Astrocyte (in vitro differentiated cells and primary cell): ENCODE measurements around the gene MYL6B. TPM values are rescaled to one million over a fixed set of nuclear protein-coding genes. Genes with fewer than 3 reads are reported as not detected.

ENCODE experiments used
- DNase-seq: peaks from one replicate; pipeline ENCODE4 v3.0.0-alpha.2; 2010; ENCODE audit warnings: low read depth
- FAIRE-seq: peaks from 2 replicates; lab custom pipeline; 2011; peaks lifted over from hg19 to GRCh38; lab: Jason Lieb, UNC
- H2AFZ ChIP-seq: 2 replicates; pipeline ENCODE4 v1.6.0; 2012; ENCODE audit warnings: low read depth, low read length, inconsistent platforms
- H3K27ac ChIP-seq: 2 replicates; pipeline ENCODE4 v1.5.1; 2011; ENCODE audit warnings: low read depth, low read length, inconsistent platforms
- H3K27me3 ChIP-seq: 2 replicates; pipeline ENCODE4 v1.6.0; 2011; ENCODE audit warnings: low read length, inconsistent platforms; ENCODE audit not compliant: insufficient read depth
- H3K36me3 ChIP-seq: 2 replicates; pipeline ENCODE4 v1.5.1; 2011; ENCODE audit warnings: low read length, inconsistent platforms; ENCODE audit not compliant: insufficient read depth
- H3K4me1 ChIP-seq: 2 replicates; pipeline ENCODE4 v1.5.1; 2011; ENCODE audit warnings: low read length, inconsistent platforms; ENCODE audit not compliant: insufficient read depth
- H3K4me2 ChIP-seq: 2 replicates; pipeline ENCODE4 v1.6.0; 2012; ENCODE audit warnings: low read length, inconsistent platforms
- H3K4me3 ChIP-seq: 2 replicates; pipeline ENCODE4 v1.5.1; 2011; ENCODE audit warnings: low read depth, mild to moderate bottlenecking, low read length, inconsistent platforms; ENCODE audit not compliant: insufficient read depth
- H3K79me2 ChIP-seq: 2 replicates; pipeline ENCODE4 v1.6.0; 2012; ENCODE audit warnings: mild to moderate bottlenecking, low read length, inconsistent platforms; ENCODE audit not compliant: insufficient read depth
- H3K9ac ChIP-seq: 2 replicates; pipeline ENCODE4 v1.6.0; 2012; ENCODE audit warnings: mild to moderate bottlenecking, low read length, inconsistent platforms
- H3K9me3 ChIP-seq: 2 replicates; pipeline ENCODE4 v1.5.1; 2012; ENCODE audit warnings: low read depth, mild to moderate bottlenecking, low read length, inconsistent platforms; ENCODE audit not compliant: insufficient read depth
- H4K20me1 ChIP-seq: 2 replicates; pipeline ENCODE4 v1.6.0; 2012; ENCODE audit warnings: low read length, inconsistent platforms; ENCODE audit not compliant: insufficient read depth
- H3K27ac Mint-ChIP-seq: one replicate; pipeline ENCODE4 v1.8.0; 2021; ENCODE audit warnings: mild to moderate bottlenecking, mixed read lengths; ENCODE audit not compliant: unreplicated experiment
- H3K27me3 Mint-ChIP-seq: one replicate; pipeline ENCODE4 v1.8.0; 2021; ENCODE audit warnings: low read depth, mixed read lengths; ENCODE audit not compliant: unreplicated experiment
- H3K36me3 Mint-ChIP-seq: one replicate; pipeline ENCODE4 v1.8.0; 2021; ENCODE audit warnings: low read depth, mixed read lengths; ENCODE audit not compliant: unreplicated experiment
- H3K4me1 Mint-ChIP-seq: one replicate; pipeline ENCODE4 v1.8.0; 2021; ENCODE audit warnings: low read depth, mixed read lengths; ENCODE audit not compliant: unreplicated experiment
- H3K4me3 Mint-ChIP-seq: one replicate; pipeline ENCODE4 v1.8.0; 2021; ENCODE audit warnings: mild to moderate bottlenecking, moderate library complexity, mixed read lengths; ENCODE audit not compliant: unreplicated experiment
- H3K9me3 Mint-ChIP-seq: one replicate; pipeline ENCODE4 v1.8.0; 2021; ENCODE audit warnings: mild to moderate bottlenecking, mixed read lengths; ENCODE audit not compliant: unreplicated experiment
- CTCF ChIP-seq: IDR thresholded peaks from 2 replicates; pipeline ENCODE4 v1.5.1; 2011; ENCODE audit warnings: low read depth, mild to moderate bottlenecking, inconsistent platforms, low read length, moderate library complexity; ENCODE audit not compliant: insufficient read depth
- EZH2 ChIP-seq: IDR thresholded peaks from 2 replicates; pipeline ENCODE4 v1.6.1; 2012; ENCODE audit warnings: mild to moderate bottlenecking, low read length, inconsistent platforms; ENCODE audit not compliant: insufficient read depth
- total RNA-seq: library from RNA; stranded (reverse); gene quantifications from 2 replicates; pipeline ENCODE4 v1.2.1, GENCODE V29; 2021

MYL6B gene
- total RNA-seq, 1 donor from 2014 or later = 118 TPM

DNA sequence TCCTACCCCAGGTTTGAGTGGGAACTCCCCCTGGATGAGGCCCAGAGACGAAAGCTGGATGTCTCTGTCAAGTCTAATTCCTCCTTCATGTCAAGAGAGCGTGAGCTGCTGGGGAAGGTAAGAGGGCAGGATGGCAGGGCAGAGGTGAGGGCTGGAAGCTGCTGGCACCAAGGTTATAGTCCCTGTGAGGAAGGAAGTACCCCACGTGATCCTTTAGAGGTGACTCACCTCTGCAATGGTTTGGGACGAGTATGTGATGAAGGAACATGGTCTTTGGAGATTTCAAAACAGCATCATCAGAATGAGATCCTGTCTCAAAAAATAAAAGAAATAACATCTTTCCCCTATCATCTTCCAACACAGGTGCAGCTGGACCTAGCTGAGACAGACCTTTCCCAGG lies 9.2 kb upstream of the MYL6B start:
- H3K36me3 Mint-ChIP-seq = peaks cover 48% of the 10 kb centered on the region
- peaks cover 47% of the 10 kb centered on the region for H3K36me3 ChIP-seq

DNA sequence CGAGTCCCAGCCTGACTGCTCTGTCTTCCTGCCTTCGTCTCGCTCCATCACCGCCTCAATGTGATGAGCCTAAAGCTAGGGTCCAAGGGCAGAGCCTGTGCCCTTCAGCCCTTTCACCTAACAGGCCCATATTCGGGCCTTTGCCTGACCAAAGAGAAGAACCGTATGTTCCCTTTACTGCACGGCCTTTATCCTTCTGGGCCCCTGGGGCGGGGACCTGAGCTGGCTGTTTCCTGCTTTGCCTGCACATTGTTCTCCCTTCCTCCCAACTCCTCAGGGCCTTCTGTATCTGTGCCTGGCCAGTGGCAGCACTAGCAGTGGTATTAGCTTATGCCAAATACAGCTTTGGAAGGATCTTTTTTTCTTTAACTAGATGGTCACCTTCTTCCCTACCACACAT lies 8.5 kb upstream of the MYL6B start:
- Histone ChIP-seq H3K4me2 (no peak overlapping the region), H3K9me3 (no peaks in the 10 kb centered on the region), H3K27me3 (no peaks in the 10 kb centered on the region), H3K79me2 (no peaks in the 10 kb centered on the region), H3K4me1 (no peaks in the 10 kb centered on the region), H3K4me3 (no peak overlapping the region), H3K9ac (no peak overlapping the region), H2AFZ (no peak overlapping the region), H3K27ac (no peak overlapping the region), H4K20me1 (no peaks in the 10 kb centered on the region), H3K36me3 (peaks cover 43% of the 10 kb centered on the region)
- Mint-ChIP-seq H3K4me3 (peak overlapping the region; percentile 50), H3K27ac (no peak overlapping the region), H3K4me1 (peaks cover 5% of the 10 kb centered on the region), H3K36me3 (peaks cover 41% of the 10 kb centered on the region), H3K9me3 (peaks cover 4% of the 10 kb centered on the region), H3K27me3 (no peaks in the 10 kb centered on the region)
- DNase-seq (no peak), FAIRE-seq (no peak)
- TF ChIP-seq CTCF (no peak), EZH2 (no peak)

More for the DNA sequence above, 9.2 kb upstream of the MYL6B start:
- Histone ChIP-seq H3K27ac (no peak overlapping the region), H2AFZ (no peak overlapping the region), H3K9me3 (no peaks in the 10 kb centered on the region), H3K27me3 (no peaks in the 10 kb centered on the region), H4K20me1 (no peaks in the 10 kb centered on the region), H3K9ac (no peak overlapping the region), H3K4me3 (no peak overlapping the region), H3K79me2 (no peaks in the 10 kb centered on the region), H3K4me2 (no peak overlapping the region), H3K4me1 (no peaks in the 10 kb centered on the region)
- no peaks in the 10 kb centered on the region for H3K27me3 Mint-ChIP-seq
- peaks cover 4% of the 10 kb centered on the region for H3K9me3 Mint-ChIP-seq
- no peak for TF ChIP-seq CTCF
- peaks cover 5% of the 10 kb centered on the region for H3K4me1 Mint-ChIP-seq
- DNase-seq (no peak), FAIRE-seq (no peak)
- H3K4me3 Mint-ChIP-seq = peak overlapping the region; percentile 50
- peak overlapping the region; percentile 12 for H3K27ac Mint-ChIP-seq

GRCh38 chr12:56145217-56145616 lies 7.2 kb upstream of the MYL6B start:
- no peaks in the 10 kb centered on the region for H3K9me3 ChIP-seq
- H3K4me2 ChIP-seq = no peak overlapping the region
- peaks cover under 1% of the 10 kb centered on the region for H3K4me1 ChIP-seq
- peaks cover 39% of the 10 kb centered on the region for H3K36me3 ChIP-seq
- no peaks in the 10 kb centered on the region for H3K27me3 ChIP-seq
- Mint-ChIP-seq H3K4me1 (peaks cover 5% of the 10 kb centered on the region), H3K9me3 (peaks cover 4% of the 10 kb centered on the region), H3K4me3 (no peak overlapping the region), H3K27ac (no peak overlapping the region), H3K36me3 (peaks cover 35% of the 10 kb centered on the region), H3K27me3 (no peaks in the 10 kb centered on the region)
- H3K79me2 ChIP-seq = no peaks in the 10 kb centered on the region
- no peaks in the 10 kb centered on the region for H4K20me1 ChIP-seq
- no peak overlapping the region for H3K4me3 ChIP-seq
- no peak overlapping the region for H3K9ac ChIP-seq
- H3K27ac ChIP-seq = no peak overlapping the region
- DNase-seq (no peak), FAIRE-seq (no peak)
- H2AFZ ChIP-seq = no peak overlapping the region
- no peak for TF ChIP-seq EZH2
- TF ChIP-seq CTCF = no peak
